ENCODE data around the gene RPS6KA4. TPM values are rescaled to one million over a fixed set of nuclear protein-coding genes. Genes with fewer than 3 reads are reported as not detected.
A peak's percentile ranks its signal among the peaks of the same experiment; 100 is the strongest.

Gene RPS6KA4
- total RNA-seq, 1 experiment from 2014 or later, result 67.3 TPM

DNA sequence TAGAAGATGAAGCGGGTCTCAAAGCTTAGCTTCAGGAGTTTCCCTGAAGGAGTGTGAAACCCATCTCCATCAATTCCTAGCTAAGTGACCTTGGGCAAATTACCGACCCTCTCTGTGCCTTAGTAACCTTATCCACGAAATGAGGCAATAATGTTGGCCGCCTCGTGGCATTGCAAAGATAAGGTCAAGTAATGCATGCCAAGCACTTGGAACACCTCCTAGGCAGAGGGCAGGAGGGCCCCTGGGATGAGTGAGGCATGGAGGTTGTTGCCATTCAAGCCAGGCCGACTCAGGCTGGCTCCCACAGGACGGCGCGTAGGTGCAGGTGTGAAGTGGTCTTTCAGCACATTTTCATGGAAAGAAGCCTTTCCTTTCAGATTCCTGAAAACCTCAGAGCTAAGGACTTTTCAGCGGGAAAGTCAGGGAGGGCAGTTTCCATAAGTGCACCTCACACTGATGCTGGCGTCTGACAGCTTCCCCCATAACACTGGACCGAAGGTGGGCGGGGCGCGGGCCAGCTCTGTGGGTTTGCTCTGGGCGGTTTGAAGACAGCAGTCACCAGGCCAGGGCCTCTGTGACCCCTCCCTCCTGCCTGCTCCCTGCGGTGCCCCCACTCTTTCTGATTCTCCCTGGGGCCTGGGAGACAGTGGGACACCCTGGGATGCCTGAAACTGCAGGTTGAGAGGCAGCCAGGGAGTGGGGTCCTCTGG lies 25.2 kb downstream of the RPS6KA4 start:
- H3K27me3 ChIP-seq (ENCODE audit: insufficient read depth, low read length), result no peaks in the 10 kb centered on the region
- H4K20me1 ChIP-seq (ENCODE audit: insufficient read depth), result no peaks in the 10 kb centered on the region
- H3K4me3 ChIP-seq (replicated peaks in 1 of 2; ENCODE audit: low read depth in 1 of 2, low read length in 2 of 2), result no peak overlapping the region
- no peak overlapping the region for H3K9ac ChIP-seq (ENCODE audit: low read length)
- H3K79me2 ChIP-seq (ENCODE audit: insufficient read depth, low read length), result no peaks in the 10 kb centered on the region
- DNase-seq (ENCODE audit: low read depth, low spot score) (no peak), ATAC-seq (no peak)
- H2AFZ ChIP-seq (ENCODE audit: low read depth, low read length, poor library complexity, severe bottlenecking), result no peak overlapping the region
- peak overlapping the region; percentile 39 for H3K4me2 ChIP-seq (ENCODE audit: low read length)
- BruUV-seq (replicated peaks), result no TSS peak
- POLR2A ChIA-PET, result interaction anchor here (1.4 kb wide), 1 partner anchor 11 kb away, joined by 3 read pairs; no protein-coding TSS in a partner anchor
- RAD21 ChIA-PET (ENCODE audit: low non-redundant PET in 1 of 2, low total read pairs in 2 of 2, uncharacterized antibody in 2 of 2, unreplicated experiment in 2 of 2), result no interaction called here
- CTCF ChIA-PET, result interaction anchor here (1.3 kb wide), 1 partner anchor 28 kb away, joined by 4 read pairs; no protein-coding TSS in a partner anchor
- intact Hi-C loops (cut with micrococcal nuclease), result no loop called here
- H3K9me3 ChIP-seq (ENCODE audit: control insufficient read depth in 1 of 2, insufficient read depth in 1 of 2, low read depth in 1 of 2, low read length in 2 of 2), result no peaks in the 10 kb centered on the region
- peaks cover 8 to 35% of the 10 kb centered on the region in 2 experiments for H3K4me1 ChIP-seq (ENCODE audit: control insufficient read depth in 1 of 2, insufficient read depth in 2 of 2, low read length in 2 of 2)
- H3K9me2 ChIP-seq (ENCODE audit: insufficient read depth), result no peaks in the 10 kb centered on the region
- no peak overlapping the region for H3K27ac ChIP-seq (ENCODE audit: low read depth, low read length)
- TF ChIP-seq ZFX (IDR thresholded peaks at IDR 0.05) (no peak), FOSL1 (IDR thresholded peaks at IDR 0.05; ENCODE audit: low read depth) (no peak), ELF1 (IDR thresholded peaks at IDR 0.05; ENCODE audit: borderline replicate concordance, low read depth) (no peak), RAD21 (IDR thresholded peaks at IDR 0.05; ENCODE audit: low read depth) (no peak), SP1 (IDR thresholded peaks at IDR 0.05; ENCODE audit: low read depth) (no peak), POLR2A (IDR thresholded peaks at IDR 0.05; ENCODE audit: borderline replicate concordance, extremely low read depth, insufficient read depth, insufficient read length) (no peak), CEBPB (IDR thresholded peaks at IDR 0.05; ENCODE audit: low read depth) (no peak), EZH2 (IDR thresholded peaks at IDR 0.05) (no peak), YY1 (IDR thresholded peaks at IDR 0.05; ENCODE audit: extremely low read depth, insufficient replicate concordance, low read depth, low read length) (no peak), SIN3A (IDR thresholded peaks at IDR 0.05; ENCODE audit: low read depth) (no peak), CBX3 (IDR thresholded peaks at IDR 0.05; ENCODE audit: low read depth) (no peak), EZH2phosphoT487 (IDR thresholded peaks at IDR 0.05; ENCODE audit: borderline replicate concordance) (no peak), SRF (IDR thresholded peaks at IDR 0.05; ENCODE audit: low read depth) (no peak), TCF7L2 (IDR thresholded peaks at IDR 0.05; ENCODE audit: borderline replicate concordance, extremely low read depth, insufficient read depth, insufficient read length) (no peak)
- TF ChIP-seq, protein P1, sequence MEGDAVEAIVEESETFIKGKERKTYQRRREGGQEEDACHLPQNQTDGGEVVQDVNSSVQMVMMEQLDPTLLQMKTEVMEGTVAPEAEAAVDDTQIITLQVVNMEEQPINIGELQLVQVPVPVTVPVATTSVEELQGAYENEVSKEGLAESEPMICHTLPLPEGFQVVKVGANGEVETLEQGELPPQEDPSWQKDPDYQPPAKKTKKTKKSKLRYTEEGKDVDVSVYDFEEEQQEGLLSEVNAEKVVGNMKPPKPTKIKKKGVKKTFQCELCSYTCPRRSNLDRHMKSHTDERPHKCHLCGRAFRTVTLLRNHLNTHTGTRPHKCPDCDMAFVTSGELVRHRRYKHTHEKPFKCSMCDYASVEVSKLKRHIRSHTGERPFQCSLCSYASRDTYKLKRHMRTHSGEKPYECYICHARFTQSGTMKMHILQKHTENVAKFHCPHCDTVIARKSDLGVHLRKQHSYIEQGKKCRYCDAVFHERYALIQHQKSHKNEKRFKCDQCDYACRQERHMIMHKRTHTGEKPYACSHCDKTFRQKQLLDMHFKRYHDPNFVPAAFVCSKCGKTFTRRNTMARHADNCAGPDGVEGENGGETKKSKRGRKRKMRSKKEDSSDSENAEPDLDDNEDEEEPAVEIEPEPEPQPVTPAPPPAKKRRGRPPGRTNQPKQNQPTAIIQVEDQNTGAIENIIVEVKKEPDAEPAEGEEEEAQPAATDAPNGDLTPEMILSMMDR (IDR thresholded peaks at IDR 0.05 in 2 of 3, conservative IDR thresholded peaks at IDR 0.05 in 1 of 3; ENCODE audit: borderline replicate concordance in 1 of 3, insufficient read depth in 1 of 3, low read depth in 2 of 3, low read length in 2 of 3), result no peak
- TF ChIP-seq, protein P2, sequence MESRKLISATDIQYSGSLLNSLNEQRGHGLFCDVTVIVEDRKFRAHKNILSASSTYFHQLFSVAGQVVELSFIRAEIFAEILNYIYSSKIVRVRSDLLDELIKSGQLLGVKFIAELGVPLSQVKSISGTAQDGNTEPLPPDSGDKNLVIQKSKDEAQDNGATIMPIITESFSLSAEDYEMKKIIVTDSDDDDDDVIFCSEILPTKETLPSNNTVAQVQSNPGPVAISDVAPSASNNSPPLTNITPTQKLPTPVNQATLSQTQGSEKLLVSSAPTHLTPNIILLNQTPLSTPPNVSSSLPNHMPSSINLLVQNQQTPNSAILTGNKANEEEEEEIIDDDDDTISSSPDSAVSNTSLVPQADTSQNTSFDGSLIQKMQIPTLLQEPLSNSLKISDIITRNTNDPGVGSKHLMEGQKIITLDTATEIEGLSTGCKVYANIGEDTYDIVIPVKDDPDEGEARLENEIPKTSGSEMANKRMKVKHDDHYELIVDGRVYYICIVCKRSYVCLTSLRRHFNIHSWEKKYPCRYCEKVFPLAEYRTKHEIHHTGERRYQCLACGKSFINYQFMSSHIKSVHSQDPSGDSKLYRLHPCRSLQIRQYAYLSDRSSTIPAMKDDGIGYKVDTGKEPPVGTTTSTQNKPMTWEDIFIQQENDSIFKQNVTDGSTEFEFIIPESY (IDR thresholded peaks at IDR 0.05; ENCODE audit: extremely low read depth, insufficient replicate concordance, low read length), result no peak
- TF ChIP-seq, protein P3, sequence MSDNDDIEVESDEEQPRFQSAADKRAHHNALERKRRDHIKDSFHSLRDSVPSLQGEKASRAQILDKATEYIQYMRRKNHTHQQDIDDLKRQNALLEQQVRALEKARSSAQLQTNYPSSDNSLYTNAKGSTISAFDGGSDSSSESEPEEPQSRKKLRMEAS (IDR thresholded peaks at IDR 0.05), result no peak
- H3K36me3 ChIP-seq (ENCODE audit: control insufficient read depth in 1 of 2, insufficient read depth in 2 of 2, low read length in 2 of 2), result no peaks in the 10 kb centered on the region

Measured in HCT116 (cell line).